HFFc6 (cell line): ENCODE results near the gene FBLN2. TPM values are rescaled to one million over a fixed set of nuclear protein-coding genes. Genes with fewer than 3 reads are reported as not detected.

Experiments
- DNase-seq: peaks from one replicate; pipeline ENCODE4 v3.0.0-alpha.2; 2018
- H3K27ac Mint-ChIP-seq: 2 replicates; pipeline ENCODE4 v1.8.0; 2020; ENCODE audit warnings: mild to moderate bottlenecking, mixed read lengths
- H3K27me3 Mint-ChIP-seq: 2 replicates; pipeline ENCODE4 v1.8.0; 2021; ENCODE audit warnings: mild to moderate bottlenecking, moderate library complexity, mixed read lengths; ENCODE audit not compliant: insufficient read depth
- H3K36me3 Mint-ChIP-seq: 2 replicates; pipeline ENCODE4 v1.8.0; 2021; ENCODE audit warnings: low read depth, mixed read lengths
- H3K4me1 Mint-ChIP-seq: 2 replicates; pipeline ENCODE4 v1.8.0; 2020; ENCODE audit warnings: low read depth, mixed read lengths
- H3K4me3 Mint-ChIP-seq: 2 replicates; pipeline ENCODE4 v1.8.0; 2020; ENCODE audit warnings: mild to moderate bottlenecking, moderate library complexity, mixed read lengths
- H3K9me3 Mint-ChIP-seq: 2 replicates; pipeline ENCODE4 v1.8.0; 2020; ENCODE audit warnings: mild to moderate bottlenecking, mixed read lengths
- total RNA-seq, 6 experiments: library from RNA; stranded (reverse); fragmentation: NEBNext Ultra II Directional; extraction: Animal tissue kit (Norgen Biotek cat#: 25700); gene quantifications; 2 replicates in 1 of 6; 3 replicates in 5 of 6; pipeline ENCODE4 v1.2.3, GENCODE V29; 2021
- TF ChIP-seq, protein P1 (sequence below): fragments of 200-600 bp; sonication (generic); IDR thresholded peaks from 2 replicates; pipeline ENCODE4 v1.5.0; 2021; ENCODE audit warnings: antibody characterized with exemption, mild to moderate bottlenecking

The FBLN2 gene
- total RNA-seq, 6 experiments from 2014 or later, result 55.7 to 84.5 (median 69.4) TPM

DNA sequence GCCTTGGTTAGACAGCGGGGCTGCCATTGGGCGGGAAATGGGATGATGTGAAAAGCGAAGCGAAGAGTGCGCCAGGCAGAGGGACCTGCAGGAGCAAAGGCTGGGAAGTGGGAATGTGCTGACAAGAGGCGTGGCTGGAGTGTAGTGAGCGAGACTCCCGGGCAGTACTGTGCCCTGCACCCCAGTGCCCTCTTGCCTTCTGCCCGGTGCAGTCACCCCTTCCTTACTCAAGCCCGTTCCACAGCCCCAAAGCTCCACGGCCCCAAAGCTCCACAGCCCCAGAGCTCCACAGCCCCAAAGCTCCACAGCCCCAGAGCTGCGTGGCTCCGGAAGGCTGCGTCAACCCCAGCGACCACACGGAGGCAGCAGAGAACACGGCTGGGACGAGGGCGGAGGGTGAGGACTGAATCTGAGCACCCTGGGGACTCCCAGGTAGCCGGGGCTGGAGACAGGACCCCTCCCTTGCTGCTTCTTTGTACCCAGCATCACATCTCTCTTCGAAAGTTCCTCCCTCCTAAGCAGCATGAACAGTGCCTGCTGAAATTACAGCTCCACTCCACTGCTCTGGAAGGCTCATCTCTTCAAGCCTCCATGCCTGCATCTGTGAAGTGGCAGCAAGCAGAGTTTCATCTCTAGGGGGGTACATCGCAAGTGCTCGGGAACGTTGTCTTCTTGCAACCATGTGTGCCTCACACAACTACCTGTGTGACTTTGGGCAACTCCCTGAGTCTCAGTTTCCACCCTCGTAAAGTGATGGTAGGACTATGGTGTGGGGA is 108.9 kb downstream of the FBLN2 start:
- peaks cover 7% of the 10 kb centered on the region for H3K4me1 Mint-ChIP-seq
- no peaks in the 10 kb centered on the region for H3K9me3 Mint-ChIP-seq
- H3K27me3 Mint-ChIP-seq, result peaks cover 25% of the 10 kb centered on the region
- 0 out of 2 replicates have a peak, but pooled peaks cover 4% of the 10 kb centered on the region for H3K36me3 Mint-ChIP-seq
- no peak overlapping the region for H3K27ac Mint-ChIP-seq
- TF ChIP-seq, protein P1, sequence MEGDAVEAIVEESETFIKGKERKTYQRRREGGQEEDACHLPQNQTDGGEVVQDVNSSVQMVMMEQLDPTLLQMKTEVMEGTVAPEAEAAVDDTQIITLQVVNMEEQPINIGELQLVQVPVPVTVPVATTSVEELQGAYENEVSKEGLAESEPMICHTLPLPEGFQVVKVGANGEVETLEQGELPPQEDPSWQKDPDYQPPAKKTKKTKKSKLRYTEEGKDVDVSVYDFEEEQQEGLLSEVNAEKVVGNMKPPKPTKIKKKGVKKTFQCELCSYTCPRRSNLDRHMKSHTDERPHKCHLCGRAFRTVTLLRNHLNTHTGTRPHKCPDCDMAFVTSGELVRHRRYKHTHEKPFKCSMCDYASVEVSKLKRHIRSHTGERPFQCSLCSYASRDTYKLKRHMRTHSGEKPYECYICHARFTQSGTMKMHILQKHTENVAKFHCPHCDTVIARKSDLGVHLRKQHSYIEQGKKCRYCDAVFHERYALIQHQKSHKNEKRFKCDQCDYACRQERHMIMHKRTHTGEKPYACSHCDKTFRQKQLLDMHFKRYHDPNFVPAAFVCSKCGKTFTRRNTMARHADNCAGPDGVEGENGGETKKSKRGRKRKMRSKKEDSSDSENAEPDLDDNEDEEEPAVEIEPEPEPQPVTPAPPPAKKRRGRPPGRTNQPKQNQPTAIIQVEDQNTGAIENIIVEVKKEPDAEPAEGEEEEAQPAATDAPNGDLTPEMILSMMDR, result peak; percentile 83
- H3K4me3 Mint-ChIP-seq, result peak overlapping the region; percentile 58
- peak; percentile 17 for DNase-seq

DNA sequence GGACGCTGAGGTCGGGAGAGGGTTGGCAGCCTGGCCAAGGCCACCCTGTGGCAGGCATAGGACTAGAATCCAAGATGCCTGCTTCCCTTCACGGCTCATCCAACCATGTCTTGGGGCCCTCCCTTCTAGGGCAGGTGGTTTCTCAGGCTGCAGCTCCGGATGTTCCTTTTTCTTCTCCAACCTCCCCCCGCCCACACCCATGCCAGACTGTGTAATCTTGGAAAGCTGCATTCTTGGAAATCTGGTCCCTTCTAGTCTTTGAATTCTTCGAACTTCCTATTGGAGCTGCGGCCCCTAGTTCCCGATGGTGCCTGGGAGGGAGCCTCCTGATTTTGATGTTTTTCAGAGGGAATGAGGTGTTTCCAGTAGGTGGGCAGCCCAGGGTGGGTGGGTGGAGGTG is 109.8 kb downstream of the FBLN2 start:
- H3K4me1 Mint-ChIP-seq, result peaks cover 7% of the 10 kb centered on the region
- no peak overlapping the region for H3K4me3 Mint-ChIP-seq
- H3K27ac Mint-ChIP-seq, result no peak overlapping the region
- no peak for DNase-seq
- TF ChIP-seq, protein P1, result no peak
- 0 out of 2 replicates have a peak, but pooled peaks cover 4% of the 10 kb centered on the region for H3K36me3 Mint-ChIP-seq
- no peaks in the 10 kb centered on the region for H3K9me3 Mint-ChIP-seq
- peaks cover 28% of the 10 kb centered on the region for H3K27me3 Mint-ChIP-seq

- Mint-ChIP-seq H3K36me3 (0 out of 2 replicates have a peak, but pooled peaks cover 4% of the 10 kb centered on the region), H3K9me3 (no peaks in the 10 kb centered on the region), H3K27ac (no peak overlapping the region), H3K27me3 (peaks cover 25% of the 10 kb centered on the region), H3K4me1 (peaks cover 7% of the 10 kb centered on the region), H3K4me3 (no peak overlapping the region)
- TF ChIP-seq, protein P1, result no peak
- DNase-seq, result no peak
These were observed 110.5 kb downstream of the FBLN2 start for GRCh38 chr3:13659221-13659969.

DNA sequence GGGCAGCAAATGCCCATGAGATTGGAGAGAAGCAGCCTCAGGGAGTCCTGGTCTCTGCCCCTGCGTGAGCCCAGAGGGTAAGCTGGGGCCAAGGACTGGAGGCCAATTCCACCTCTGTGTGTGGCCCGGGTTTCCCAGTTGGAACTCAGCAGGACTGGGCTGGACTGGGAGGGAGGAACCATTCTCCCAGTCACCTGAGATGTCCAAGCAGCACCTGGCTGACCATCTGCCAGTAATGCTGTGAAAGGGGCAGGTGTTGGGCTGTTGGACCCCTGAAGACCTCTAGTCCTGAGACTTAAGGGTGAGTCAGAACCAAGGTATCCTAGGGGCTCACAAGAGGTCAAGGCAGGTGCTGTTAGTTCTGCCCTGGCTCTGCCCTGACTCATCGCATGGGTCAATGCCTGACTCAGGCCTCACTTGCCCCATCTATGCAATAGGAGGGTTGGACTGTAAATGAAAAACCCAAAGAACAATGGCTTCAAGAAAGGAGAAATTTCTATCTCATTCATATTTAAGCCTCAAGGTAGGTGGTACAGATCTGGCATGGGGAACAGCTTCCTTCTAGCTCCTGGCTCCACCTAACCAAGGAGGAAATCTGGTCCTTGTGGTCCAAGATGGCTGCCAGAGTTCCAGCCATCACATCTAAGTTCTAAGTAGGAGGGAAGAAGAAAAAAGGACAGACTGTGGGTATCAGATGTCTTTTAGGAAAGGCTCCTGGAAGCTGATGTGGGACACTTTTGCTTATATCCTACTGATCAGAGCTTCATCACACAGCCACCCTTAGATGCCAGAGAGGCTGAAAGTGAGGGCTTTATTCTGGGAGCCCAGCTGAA is 111.3 kb downstream of the FBLN2 start:
- TF ChIP-seq, protein P1, result no peak

DNA sequence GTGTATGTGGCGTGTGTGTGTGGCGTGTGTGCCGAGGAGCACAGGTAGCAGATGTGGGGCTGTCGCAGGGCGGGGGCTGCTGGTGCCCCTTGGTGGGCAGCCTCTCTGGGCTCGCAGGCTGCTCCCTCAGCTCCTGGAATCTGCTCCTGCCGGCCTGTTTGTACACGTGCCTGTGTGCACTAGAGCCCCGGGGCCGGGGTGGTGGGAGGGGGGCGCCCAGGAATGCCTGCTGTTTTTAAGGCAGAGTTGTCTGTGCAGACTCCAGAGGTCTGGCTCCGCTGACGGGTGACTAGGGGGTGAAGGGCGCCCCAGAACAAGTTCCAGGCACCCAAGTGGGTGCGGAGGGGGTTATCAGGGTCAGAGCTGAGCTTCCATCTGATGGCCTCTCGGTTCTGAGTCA is 112.2 kb downstream of the FBLN2 start:
- H3K4me3 Mint-ChIP-seq, result no peak overlapping the region
- 0 out of 2 replicates have a peak, but pooled peaks cover 4% of the 10 kb centered on the region for H3K36me3 Mint-ChIP-seq
- no peak for DNase-seq
- H3K4me1 Mint-ChIP-seq, result peaks cover 7% of the 10 kb centered on the region
- H3K27me3 Mint-ChIP-seq, result peaks cover 37% of the 10 kb centered on the region
- H3K27ac Mint-ChIP-seq, result no peak overlapping the region
- no peaks in the 10 kb centered on the region for H3K9me3 Mint-ChIP-seq
- TF ChIP-seq, protein P1, result no peak

More for the DNA sequence above, 111.3 kb downstream of the FBLN2 start:
- H3K27me3 Mint-ChIP-seq, result peaks cover 34% of the 10 kb centered on the region
- DNase-seq, result no peak
- 0 out of 2 replicates have a peak, but pooled peaks cover 4% of the 10 kb centered on the region for H3K36me3 Mint-ChIP-seq
- H3K4me3 Mint-ChIP-seq, result no peak overlapping the region
- no peaks in the 10 kb centered on the region for H3K9me3 Mint-ChIP-seq
- H3K27ac Mint-ChIP-seq, result no peak overlapping the region
- H3K4me1 Mint-ChIP-seq, result peaks cover 7% of the 10 kb centered on the region
